ENCODE results near the gene ARMC12.

Gene ARMC12

DNA sequence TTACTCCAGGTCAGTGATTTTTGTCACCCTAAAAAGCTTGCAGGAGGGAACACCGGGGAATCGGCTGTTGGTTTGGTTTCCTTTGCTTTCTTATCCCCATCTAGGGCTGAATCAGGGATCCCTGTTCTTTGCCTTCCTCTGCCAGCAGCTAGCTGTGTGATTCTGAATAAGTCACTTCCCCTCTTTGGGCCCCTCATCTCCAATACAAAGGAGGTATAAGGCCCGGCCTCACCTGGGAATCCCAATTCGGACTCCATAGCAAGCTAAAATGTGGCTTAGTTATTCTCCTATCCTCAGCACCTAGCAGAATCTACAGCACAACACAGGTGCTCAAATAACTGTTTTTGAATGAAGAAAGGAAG lies 18.5 kb upstream of the ARMC12 start:
- DNase-seq (ENCODE audit: low read depth in 3 of 3, low spot score in 1 of 3): no peak

DNA sequence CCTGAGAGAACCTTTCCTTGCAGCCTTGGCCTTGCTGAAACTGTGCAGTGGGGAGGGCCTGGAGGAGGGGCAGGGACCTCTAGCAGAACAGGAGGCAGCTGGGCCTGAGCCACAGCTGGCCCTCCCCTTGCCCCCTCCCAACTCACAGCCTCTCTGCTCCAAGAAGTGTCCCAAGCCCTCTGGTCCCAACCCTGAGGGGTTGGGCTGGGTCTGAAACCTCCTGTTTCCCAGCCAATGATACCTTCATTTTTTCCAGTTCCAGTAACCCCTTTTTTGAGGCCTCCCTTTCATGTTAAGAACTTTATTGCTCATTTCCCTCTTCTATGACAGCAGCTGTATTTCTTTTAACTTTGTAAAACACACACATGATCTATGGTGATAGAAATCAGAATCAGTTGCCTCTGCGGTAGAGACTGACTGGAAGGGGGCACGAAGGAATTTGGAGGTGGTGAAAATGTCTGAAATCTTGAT lies 17.9 kb upstream of the ARMC12 start:
- no peak for DNase-seq (ENCODE audit: low read depth in 3 of 3, low spot score in 1 of 3)

DNA sequence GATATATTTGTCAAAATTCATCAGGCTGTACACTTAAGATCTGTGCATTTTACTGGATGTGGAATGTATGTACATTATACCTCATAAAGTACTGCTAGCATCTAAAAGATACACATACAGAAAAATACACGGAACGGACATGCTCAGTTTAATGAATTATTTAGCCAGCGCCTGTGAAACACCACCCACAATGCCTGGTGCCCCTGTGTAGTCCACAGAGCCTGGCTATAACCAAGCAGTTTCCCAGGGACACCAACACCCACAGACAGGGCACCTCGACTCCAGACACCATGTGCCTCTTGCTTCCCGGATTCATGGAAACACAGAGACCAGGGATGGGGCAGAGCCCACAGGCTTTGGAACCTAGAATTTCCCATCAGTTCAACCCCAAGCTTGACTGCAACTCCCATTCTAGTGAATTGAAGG lies 17.4 kb upstream of the ARMC12 start:
- DNase-seq (ENCODE audit: low read depth in 3 of 3, low spot score in 1 of 3): no peak

GRCh38 chr6:35719830-35720733 lies 16.8 kb upstream of the ARMC12 start:
- DNase-seq (ENCODE audit: low read depth in 3 of 3, low spot score in 1 of 3): no peak

DNA sequence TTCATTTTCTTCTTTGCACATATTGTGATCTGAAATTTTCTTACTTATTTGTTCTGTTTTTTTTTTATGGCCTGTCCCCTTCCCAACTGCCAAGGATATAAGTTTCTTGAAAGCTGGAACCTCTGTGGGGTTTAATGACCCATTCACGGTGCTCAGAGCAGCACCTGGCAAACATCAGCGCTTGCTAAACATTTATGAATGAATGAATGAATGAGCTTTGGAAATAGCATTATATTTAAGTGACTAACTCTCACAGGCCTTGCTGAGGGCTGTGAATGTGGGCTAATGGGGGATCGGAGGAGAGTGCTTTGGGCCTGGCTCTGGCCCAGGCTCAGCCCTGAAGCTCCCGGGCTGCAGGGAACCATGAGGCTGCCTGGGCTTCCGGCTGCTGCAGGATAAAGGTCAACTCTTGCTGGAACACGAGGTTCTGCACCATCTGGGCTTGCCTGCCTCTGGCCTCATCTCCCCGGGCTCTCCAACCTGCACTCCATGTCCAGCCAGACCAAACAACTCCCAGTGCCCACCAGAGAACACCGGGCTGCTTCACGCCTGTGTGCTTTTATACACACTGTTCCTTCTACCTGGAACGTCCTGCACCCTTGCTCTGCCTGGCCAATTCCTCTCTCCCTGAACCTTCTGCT lies 14.6 kb upstream of the ARMC12 start:
- DNase-seq (ENCODE audit: low read depth in 3 of 3, low spot score in 1 of 3): no peak

GRCh38 chr6:35723587-35723986 lies 13.2 kb upstream of the ARMC12 start:
- DNase-seq (ENCODE audit: low read depth in 3 of 3, low spot score in 1 of 3): no peak

- no peak for DNase-seq (ENCODE audit: low read depth in 3 of 3, low spot score in 1 of 3)
Measured at GRCh38 chr6:35724059-35724458, 12.8 kb upstream of the ARMC12 start.

DNA sequence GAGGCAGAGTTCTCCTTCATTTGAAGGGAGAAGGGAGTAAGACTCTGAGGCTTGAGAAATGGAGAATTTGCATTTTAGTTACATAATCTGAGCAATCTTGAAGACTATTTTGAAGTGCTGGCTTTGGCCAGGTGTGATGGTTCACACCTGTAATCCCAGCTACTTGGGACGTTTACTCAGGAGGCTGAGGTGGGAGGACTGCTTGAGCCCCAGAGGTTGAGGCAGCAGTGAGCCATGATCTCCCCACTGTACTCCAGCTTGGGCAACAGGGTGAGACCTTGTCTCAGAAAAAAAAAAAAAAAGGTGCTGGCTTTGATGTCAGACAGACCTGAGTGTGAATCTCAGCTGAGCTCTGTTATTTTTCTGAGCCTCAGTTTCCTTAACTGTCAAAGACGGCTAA lies 12.4 kb upstream of the ARMC12 start:
- DNase-seq (ENCODE audit: low read depth in 3 of 3, low spot score in 1 of 3): no peak

GRCh38 chr6:35725081-35725708 lies 11.6 kb upstream of the ARMC12 start:
- no peak for DNase-seq (ENCODE audit: low read depth in 3 of 3, low spot score in 1 of 3)

DNA sequence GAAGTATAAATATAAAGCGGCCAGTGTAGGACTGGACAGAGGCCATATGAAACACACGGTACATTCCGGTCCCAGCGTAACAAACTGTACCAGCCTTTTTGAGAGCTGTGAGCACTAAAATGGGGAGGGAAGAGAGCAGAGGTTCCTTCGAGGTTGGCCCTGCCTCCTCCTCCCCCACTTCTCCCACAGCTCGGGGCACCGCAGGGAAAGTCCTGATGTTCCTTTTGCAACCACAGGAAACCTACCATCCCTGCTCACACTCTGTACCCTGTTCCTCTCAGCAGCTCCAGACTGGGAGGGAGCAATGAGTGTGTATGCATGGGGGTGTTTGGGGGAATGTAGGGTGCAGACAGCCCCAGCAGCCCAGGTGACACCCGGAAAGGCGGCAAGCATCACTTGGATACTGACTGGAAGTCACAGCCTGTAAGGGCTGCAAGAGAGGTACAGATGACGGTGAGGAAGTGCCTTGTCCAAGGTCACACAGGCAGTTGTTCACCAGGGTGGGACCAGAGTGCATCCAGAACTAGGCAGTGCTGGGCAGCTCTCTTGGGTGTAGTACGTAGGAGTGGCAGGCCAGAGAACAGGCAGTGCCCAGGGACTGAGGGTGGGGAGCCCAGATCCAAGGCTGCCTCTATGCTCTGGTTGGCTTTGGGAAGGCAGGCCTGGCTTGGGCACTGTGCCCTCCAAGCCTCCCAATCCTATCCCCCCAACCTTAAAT lies 11.0 kb upstream of the ARMC12 start:
- DNase-seq (ENCODE audit: low read depth in 3 of 3, low spot score in 1 of 3): no peak

- DNase-seq (ENCODE audit: low read depth in 3 of 3, low spot score in 1 of 3): no peak
Measured at GRCh38 chr6:35727231-35727934, 9.4 kb upstream of the ARMC12 start.

DNA sequence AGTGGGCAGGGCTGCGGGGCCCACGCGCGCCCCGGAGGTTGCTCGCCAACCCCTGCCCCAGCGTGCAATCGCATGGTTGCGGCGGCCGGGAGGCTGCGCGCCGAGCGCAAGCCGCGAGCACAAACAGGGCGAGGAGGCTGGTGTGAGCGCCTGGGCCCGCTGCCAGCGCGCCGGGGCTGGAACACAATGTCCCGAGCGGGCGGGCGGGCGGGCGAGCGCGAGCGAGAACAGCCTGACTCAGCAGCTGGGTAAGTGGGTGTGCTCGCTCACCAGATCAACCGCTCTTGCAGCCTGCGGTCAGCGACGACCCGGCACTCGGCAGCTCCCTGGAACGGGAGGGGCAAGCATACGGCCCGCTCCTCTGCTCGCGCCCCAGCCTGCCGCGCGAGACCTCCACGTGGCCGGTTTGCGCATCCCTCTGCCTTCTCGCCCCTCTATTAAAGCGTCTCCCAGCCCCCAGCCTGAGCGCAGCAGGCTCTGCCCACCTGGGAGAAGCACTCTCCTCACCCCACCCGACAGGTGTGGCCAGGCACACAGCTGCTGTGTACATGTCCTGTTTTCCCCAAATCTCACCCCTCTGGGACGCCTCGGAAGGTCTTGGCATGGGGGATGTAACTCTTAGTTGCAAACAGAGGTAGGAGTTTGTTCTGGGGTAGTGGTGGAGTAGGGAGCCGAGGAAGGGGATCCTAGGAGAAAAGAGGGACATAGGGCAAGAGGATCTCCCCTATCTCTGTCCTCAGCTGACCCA lies 8.7 kb upstream of the ARMC12 start:
- DNase-seq (ENCODE audit: low read depth in 3 of 3, low spot score in 1 of 3): peak; percentile 58 to 74 (median 71)

- DNase-seq (ENCODE audit: low read depth in 3 of 3, low spot score in 1 of 3): no peak
Measured at GRCh38 chr6:35728683-35729678, 7.9 kb upstream of the ARMC12 start.

- DNase-seq (ENCODE audit: low read depth in 3 of 3, low spot score in 1 of 3): no peak
Measured at GRCh38 chr6:35729722-35730121, 7.1 kb upstream of the ARMC12 start.

DNA sequence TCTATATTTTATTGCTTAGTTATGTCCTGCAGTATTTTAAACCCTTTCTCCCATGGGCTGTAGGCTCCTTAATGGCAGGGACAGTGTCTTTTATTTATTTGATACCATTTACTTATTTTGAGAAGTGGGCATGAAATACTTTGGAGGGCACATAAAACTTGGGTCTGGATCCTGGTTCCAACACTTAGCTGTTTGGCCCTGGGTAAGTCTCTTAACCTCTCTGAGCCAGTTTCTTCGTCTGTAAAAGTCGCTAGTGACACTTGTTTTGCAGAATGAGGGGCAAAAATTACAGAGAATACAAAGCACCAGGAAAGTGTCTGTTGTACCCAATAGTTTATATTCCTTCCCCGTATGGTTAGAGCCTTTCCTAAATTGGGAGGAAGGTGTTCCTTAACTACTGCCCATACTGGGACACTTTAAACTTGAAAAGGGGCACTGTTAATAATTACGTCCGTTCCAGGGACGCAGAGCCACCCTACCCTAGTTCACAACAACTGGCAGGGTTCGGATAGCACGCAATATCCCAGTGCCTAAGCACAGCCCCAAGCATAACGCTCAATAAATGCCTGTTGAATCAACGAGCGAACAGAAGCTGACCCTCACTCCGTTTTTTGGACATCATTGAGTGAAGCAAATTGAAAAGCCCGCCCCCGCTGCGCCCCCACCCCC lies 6.0 kb upstream of the ARMC12 start:
- DNase-seq (ENCODE audit: low read depth in 3 of 3, low spot score in 1 of 3): no peak

- peak; percentile 74 to 90 (median 76) for DNase-seq (ENCODE audit: low read depth in 3 of 3, low spot score in 1 of 3)
Measured at GRCh38 chr6:35731414-35731735, 5.5 kb upstream of the ARMC12 start.

- peak; percentile 83 to 93 (median 84) for DNase-seq (ENCODE audit: low read depth in 3 of 3, low spot score in 1 of 3)
Measured at GRCh38 chr6:35731736-35732532, 4.9 kb upstream of the ARMC12 start.

DNA sequence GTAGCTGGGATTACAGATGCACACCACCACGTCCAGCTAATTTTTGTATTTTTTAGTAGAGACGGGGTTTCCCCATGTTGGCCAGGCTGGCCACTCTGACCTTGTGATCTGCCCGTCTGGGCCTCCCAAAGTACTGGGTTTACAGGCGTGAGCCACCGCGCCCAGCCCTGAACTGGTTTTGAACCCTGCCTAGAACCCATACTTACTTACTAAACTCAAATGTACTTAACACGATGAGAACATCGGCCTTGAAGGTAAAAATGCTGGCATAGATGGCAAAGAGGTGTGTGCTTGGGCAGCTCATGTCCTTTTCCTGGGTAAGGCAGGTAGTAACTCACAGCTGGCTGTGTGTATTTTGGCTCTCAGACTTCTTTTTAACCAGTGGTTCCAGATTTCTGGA lies 3.2 kb upstream of the ARMC12 start:
- DNase-seq (ENCODE audit: low read depth in 3 of 3, low spot score in 1 of 3): no peak
